Muscle of leg (tissue), 11 donors: ENCODE results near the gene STRIP1. TPM values are rescaled to one million over a fixed set of nuclear protein-coding genes. Genes with fewer than 3 reads are reported as not detected.

Experiments used
- DNase-seq: peaks from one replicate; pipeline ENCODE4 v3.0.0; 2013
- H3K27ac ChIP-seq: one replicate; pipeline ENCODE4 v1.5.1; 2013; ENCODE audit warnings: mild to moderate bottlenecking, low read length, control low read depth
- H3K27me3 ChIP-seq: one replicate; pipeline ENCODE4 v1.6.1; 2013; ENCODE audit warnings: low read length; ENCODE audit not compliant: control insufficient read depth, insufficient read depth
- H3K36me3 ChIP-seq: one replicate; pipeline ENCODE4 v1.6.1; 2013; ENCODE audit warnings: low read length; ENCODE audit not compliant: control insufficient read depth, insufficient read depth
- H3K4me1 ChIP-seq: one replicate; pipeline ENCODE4 v1.6.1; 2013; ENCODE audit warnings: low read length; ENCODE audit not compliant: control insufficient read depth, insufficient read depth
- H3K4me3 ChIP-seq: one replicate; pipeline ENCODE4 v1.5.1; 2013; ENCODE audit warnings: low read length, control low read depth
- H3K9me3 ChIP-seq: replicated peaks from 2 replicates; pipeline ENCODE4 v1.6.1; 2013; ENCODE audit warnings: low read depth, low read length; ENCODE audit not compliant: control insufficient read depth
- WGBS: methylation state at CpG from one replicate; pipeline ENCODE4 v1.1.5; 2013; ENCODE audit warnings: missing lambda C conversion rate; ENCODE audit not compliant: insufficient coverage; 5-methylcytosine and 5-hydroxymethylcytosine counted together
- polyA plus RNA-seq, 8 donors: library from polyadenylated mRNA; unstranded; fragments of 120-200 nt; gene quantifications; one replicate each; pipeline versions ENCODE4 v1.2.1 to v1.2.3, GENCODE V29; 2013; ENCODE audit warnings: inconsistent platforms in 1 of 8, low replicate concordance in 1 of 8; ENCODE audit not compliant: insufficient read length in 8 of 8, insufficient read depth in 1 of 8
- total RNA-seq: library from RNA; stranded (reverse); fragments of 120-200 nt; gene quantifications from one replicate; pipeline ENCODE4 v1.2.4, GENCODE V29; 2013

Gene STRIP1
- total and polyA plus RNA-seq, 9 donors, result 26.5 to 33.6 (median 30.1) TPM

DNA sequence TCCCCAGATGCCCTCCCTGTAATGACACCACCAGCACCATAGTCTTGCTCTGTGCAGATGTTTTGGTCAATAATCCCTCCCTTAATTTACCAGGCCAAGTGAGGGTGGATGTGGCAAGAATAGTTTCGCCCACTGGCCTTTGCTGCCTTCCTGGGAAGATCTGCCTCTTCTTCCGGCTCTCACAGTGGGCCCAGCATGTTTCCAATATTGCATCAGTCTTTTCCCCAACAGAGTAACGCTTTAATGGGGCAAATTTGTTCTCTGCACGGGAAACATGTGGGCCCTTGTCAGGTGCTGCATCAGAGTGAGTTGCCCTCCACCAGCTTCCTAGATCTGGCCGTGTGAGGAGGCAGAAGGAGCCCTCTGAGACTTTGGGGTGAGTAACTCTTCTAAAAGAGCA is 48.1 kb downstream of the STRIP1 start:
- Histone ChIP-seq H3K27ac (no peak overlapping the region), H3K27me3 (peaks cover 67% of the 10 kb centered on the region), H3K9me3 (no peaks in the 10 kb centered on the region), H3K4me1 (peaks cover 19% of the 10 kb centered on the region), H3K36me3 (no peaks in the 10 kb centered on the region), H3K4me3 (no peak overlapping the region)
- no peak for DNase-seq
- WGBS, result 54% methylated on average over 3 of the region's 5 CpGs

DNA sequence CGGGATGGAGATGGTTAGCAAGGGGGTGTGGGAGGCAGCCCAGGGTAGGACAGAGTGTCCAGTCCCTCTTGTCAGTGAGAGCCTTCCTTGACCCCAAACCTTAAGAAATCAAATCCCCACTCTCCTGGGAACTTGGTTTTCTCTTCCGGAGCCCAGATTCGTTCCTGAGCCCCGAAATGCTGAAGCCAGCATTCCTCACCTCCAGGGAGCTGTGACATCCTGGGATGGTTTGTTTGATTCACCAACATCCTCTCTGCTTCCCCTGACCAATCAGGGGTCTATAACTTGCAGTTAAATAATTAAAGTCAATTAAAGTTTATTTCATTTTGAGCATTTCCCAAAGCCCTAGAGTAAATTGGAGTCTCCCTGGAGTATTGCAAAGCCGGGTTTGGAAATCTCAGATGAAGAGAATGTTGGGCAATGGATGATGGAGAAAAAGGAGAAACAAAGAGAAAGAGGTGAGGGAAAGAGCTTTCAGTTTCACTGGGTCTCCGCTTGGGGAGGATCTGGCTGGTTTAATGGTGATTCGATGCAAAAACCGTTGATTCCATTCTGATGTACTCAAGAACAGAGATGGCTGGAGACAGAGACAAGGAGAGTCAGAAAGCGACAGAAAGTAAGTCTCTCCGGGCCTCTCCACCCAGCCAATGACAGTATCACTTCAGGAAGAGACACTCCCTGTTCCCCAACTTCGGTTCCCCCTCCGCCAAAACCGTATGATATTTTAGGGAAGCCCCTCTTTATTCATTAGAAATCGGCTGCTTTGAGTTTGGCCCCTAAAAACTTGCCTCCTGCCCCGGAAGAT is 48.8 kb downstream of the STRIP1 start:
- Histone ChIP-seq H3K4me1 (peaks cover 21% of the 10 kb centered on the region), H3K4me3 (peak overlapping the region; percentile 45), H3K27me3 (peaks cover 73% of the 10 kb centered on the region), H3K9me3 (no peaks in the 10 kb centered on the region), H3K27ac (no peak overlapping the region), H3K36me3 (no peaks in the 10 kb centered on the region)
- no peak for DNase-seq
- 17% methylated on average over 12 of the region's 15 CpGs for WGBS

DNA sequence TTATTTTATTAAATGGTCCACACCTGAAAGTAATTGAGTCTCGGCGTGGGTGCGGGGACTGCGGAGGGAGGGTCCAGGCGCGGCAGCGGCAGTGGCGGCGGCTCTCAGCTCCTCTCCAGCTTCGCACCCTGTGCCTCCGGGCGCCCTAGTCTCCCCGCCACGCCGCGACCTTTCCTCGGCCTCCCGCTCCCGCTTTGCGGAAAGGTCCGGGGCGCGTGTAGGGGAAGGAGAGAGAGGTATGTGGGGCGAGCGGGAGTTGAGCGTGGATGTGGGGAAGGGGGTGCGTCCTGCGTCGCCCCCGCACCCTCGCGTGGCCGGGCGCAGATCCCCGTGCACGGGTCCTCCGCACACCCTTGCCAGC is 49.4 kb downstream of the STRIP1 start:
- Histone ChIP-seq H3K27ac (no peak overlapping the region), H3K4me1 (peaks cover 24% of the 10 kb centered on the region), H3K27me3 (peaks cover 76% of the 10 kb centered on the region), H3K9me3 (no peaks in the 10 kb centered on the region), H3K36me3 (no peaks in the 10 kb centered on the region), H3K4me3 (peak overlapping the region; percentile 45)
- no peak for DNase-seq
- 0% methylated on average over 9 of the region's 37 CpGs for WGBS

DNA sequence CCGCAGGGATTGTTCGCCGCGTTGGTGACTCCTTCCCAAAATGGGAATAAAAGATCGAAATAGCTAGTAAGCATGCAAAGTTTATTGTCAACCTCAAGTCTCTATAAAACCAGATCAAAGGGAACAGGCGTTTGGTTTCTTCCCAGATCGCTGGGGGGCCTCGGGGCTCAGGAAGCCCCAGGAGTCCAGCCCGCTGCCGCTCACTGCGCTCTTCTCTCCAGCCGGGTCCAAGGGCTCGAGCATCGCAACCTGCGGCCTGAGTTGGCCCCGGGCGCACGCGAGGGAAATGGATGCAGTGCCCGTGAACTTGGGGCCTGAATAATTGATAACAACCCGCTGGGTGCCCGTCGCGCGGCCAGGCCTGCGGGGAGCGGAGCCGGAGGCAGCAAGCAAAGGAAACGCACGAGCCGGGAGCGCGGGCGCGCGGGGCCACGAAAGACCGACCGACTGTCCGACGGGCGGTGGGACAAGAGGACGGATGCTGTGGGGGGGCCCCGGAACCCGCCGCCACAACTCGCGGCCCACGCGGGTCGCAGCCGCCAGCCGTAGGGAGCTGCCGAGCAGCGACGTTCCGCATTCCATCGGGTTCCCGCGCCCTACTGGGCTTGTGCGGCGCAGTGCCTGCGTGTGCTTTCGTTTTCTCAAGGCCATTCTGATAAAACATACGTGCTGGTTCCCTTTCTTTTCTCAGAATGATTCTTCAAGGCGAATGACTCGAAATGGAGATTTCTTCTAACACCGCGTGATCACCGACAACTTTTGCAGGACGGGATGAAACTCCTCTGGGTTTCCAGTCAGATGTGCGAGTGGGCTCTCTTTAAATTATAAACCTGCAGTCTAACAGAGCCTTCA is 50.0 kb downstream of the STRIP1 start:
- DNase-seq, result peak; percentile 64
- peak overlapping the region; percentile 45 for H3K4me3 ChIP-seq
- H3K27ac ChIP-seq, result no peak overlapping the region
- peaks cover 76% of the 10 kb centered on the region for H3K27me3 ChIP-seq
- no peaks in the 10 kb centered on the region for H3K9me3 ChIP-seq
- H3K4me1 ChIP-seq, result peaks cover 24% of the 10 kb centered on the region
- H3K36me3 ChIP-seq, result no peaks in the 10 kb centered on the region
- WGBS, result 1% methylated on average over 66 of the region's 72 CpGs

DNA sequence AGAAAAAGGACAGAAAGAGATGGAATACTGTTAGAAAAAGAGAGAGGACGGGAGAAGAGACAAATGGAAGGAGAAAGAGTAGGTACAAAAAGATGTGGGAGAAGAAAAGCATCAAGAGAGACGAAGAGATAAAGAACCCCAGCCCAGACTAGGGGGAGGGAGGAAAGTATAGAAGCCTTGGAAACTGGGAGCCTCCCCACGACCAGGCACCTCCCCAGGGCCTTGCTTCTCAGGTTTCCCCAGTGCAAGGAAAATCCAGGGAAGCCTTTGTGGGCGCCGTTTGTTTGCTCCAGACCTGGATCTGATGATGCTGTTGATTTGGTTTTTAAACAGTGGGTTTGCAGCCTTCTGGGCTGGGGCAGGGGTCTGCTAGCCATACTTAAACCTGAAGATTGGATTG is 51.2 kb downstream of the STRIP1 start:
- DNase-seq, result no peak
- Histone ChIP-seq H3K27ac (no peak overlapping the region), H3K4me1 (peaks cover 33% of the 10 kb centered on the region), H3K27me3 (peaks cover 77% of the 10 kb centered on the region), H3K36me3 (no peaks in the 10 kb centered on the region), H3K4me3 (no peak overlapping the region), H3K9me3 (no peaks in the 10 kb centered on the region)
- WGBS, result 58% methylated on average over 2 of the region's 5 CpGs

DNA sequence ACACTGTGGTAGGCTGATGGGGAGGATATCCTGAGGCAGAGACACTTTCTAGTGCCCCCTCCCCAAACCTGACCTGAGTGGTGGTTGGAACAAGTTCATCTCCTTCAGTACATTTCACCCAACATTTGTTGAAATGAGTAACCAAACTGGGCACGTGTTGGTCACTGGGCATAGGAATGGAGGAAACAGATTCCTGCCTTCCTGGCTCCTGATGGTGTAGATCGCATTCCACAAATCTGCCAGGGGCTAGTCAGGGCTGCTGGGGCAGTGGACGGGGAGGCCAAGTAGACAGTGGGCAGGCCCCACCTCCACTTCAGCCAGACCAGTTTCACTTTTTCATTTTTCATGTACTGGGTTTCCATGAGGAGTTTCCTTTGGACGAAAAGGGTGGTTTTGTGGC is 52.5 kb downstream of the STRIP1 start:
- H3K27me3 ChIP-seq, result peaks cover 67% of the 10 kb centered on the region
- 63% methylated on average over 2 of the region's 4 CpGs for WGBS

DNA sequence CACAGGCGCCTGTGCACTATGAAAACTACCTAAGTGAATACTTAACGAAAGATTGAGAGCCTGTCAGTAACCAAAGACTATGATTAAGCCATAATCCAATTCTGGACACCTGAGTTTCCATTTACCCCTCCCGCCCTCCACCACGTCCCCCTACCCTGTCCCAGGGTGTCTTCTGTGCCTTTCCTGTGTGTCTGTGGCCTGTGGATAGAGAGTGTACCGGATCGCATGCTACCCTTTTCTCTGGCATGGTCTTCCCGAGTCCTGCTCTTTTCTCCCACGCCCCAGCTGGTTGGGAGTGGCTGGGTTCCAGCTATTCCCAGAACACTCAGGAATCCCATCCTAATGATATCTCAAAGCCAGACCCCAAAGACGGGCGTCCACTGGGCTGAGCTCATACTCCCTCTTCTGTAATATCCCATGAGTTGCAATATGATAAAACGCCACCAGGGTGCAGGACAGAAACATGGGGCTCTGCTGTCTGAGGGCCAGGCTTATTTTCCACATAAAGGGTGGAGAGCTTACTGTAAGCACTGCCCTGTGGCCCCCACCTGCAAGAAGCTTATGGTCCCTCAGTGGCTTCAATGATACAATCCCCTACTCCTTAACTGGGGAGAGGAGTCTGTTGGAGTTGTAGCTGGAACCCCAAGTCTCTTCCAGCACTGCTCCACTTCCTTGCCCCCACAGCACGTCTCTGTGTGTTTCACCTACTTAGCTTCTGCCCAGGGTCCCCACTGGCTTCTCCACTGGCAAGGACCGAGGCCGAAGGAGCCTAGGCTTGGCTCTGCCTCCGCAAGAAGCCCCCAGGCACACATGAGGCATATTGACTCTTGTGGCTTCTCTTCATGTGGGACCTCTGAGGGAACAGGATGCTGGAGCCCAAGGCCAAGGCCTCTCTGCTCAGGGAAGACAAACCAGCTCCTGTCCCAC is 53.7 kb downstream of the STRIP1 start:
- DNase-seq, result peak; percentile 55
- WGBS, result 74% methylated on average over 4 of the region's 15 CpGs
- peaks cover 55% of the 10 kb centered on the region for H3K27me3 ChIP-seq

More for the DNA sequence above, 52.5 kb downstream of the STRIP1 start:
- Histone ChIP-seq H3K27ac (no peak overlapping the region), H3K9me3 (no peaks in the 10 kb centered on the region), H3K4me1 (peaks cover 33% of the 10 kb centered on the region), H3K36me3 (no peaks in the 10 kb centered on the region), H3K4me3 (no peak overlapping the region)
- no peak for DNase-seq

DNA sequence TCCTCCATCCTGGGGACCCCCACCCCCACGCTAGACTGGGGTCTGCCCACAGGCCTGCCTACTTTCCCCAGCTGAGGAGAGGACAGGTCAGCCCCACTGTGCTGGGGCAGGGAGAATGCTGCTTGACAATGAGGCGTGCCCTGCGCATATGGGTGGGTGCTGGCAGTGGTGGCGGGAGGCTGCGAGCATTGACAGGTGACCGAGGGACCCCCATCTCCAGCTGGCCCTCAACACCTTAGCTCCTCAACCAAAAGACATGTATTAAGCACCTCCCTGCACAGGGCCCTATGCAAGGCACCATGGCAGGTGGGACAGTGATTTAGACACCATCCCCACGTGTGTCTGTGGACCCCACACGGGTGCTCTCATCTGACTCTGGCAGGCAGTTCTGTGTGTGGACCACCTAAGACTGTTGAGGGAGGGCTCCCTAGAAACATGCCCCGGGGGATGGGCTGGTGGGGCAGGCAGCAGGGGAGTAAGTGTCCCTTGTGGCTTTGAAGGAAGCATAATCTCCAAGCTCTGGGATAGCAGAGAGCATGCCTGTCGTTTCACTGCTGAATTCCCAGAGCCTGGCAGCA is 54.4 kb downstream of the STRIP1 start:
- H3K27ac ChIP-seq, result no peak overlapping the region
- peaks cover 49% of the 10 kb centered on the region for H3K27me3 ChIP-seq
- no peak for DNase-seq
- H3K36me3 ChIP-seq, result no peaks in the 10 kb centered on the region
- peaks cover 24% of the 10 kb centered on the region for H3K4me1 ChIP-seq
- no peak overlapping the region for H3K4me3 ChIP-seq
- WGBS, result 74% methylated on average over 3 of the region's 10 CpGs
- no peaks in the 10 kb centered on the region for H3K9me3 ChIP-seq

More for the DNA sequence above, 53.7 kb downstream of the STRIP1 start:
- H3K4me1 ChIP-seq, result peaks cover 32% of the 10 kb centered on the region
- H3K27ac ChIP-seq, result no peak overlapping the region
- no peaks in the 10 kb centered on the region for H3K36me3 ChIP-seq
- H3K4me3 ChIP-seq, result no peak overlapping the region
- H3K9me3 ChIP-seq, result no peaks in the 10 kb centered on the region

DNA sequence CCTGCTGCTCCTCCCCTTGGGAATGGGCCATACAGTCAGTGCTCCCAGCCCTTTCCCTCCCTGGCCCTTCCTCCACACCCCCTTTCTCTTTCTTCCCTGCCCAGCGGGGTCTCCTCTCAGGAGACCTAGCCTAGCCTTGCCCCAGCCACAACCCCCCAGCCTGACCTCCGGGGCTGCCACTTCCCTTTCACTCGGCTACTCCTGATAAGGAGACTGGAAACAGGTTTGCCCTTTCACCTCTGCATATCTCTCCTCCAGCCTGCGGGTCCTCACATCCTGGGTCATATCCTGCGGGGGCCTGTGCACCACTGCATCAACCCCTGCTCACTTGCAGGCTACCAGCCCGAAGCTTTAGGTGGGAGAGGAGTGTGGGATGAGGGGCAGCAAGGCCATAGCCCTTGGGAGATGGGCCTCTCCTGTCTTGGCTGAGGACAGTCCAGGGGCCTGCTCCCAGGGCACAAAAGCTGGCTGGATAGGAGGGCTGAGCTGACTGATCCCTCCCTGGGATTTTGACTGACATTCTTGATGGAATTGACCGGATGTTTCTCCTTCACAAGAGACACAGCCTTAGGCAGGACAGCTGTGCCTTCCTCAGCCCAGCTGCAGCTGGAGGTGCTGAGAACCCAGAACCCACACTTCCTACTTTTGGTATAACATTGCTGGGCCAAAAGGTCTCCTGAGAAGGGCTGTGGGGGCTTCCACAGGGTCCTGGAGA is 55.3 kb downstream of the STRIP1 start:
- H3K9me3 ChIP-seq, result no peaks in the 10 kb centered on the region
- H3K4me3 ChIP-seq, result no peak overlapping the region
- no peak for DNase-seq
- WGBS, result 23% methylated on average over 6 of the region's 7 CpGs
- H3K27me3 ChIP-seq, result peaks cover 45% of the 10 kb centered on the region
- H3K27ac ChIP-seq, result no peak overlapping the region
- peaks cover 15% of the 10 kb centered on the region for H3K4me1 ChIP-seq
- no peaks in the 10 kb centered on the region for H3K36me3 ChIP-seq
